Hematopoietic multipotent progenitor cell treated with erythropoietin and hydrocortisone succinate and interleukin-3 and kit ligand, for 15 days (in vitro differentiated cells): ENCODE data around the gene UNG.
"Not testable (repeated sequence)": the region's sequence is repeated elsewhere in the genome, so short reads cannot be mapped to it uniquely, and the experiment has no call there.

Source experiments
- DNase-seq: peaks from one replicate; pipeline ENCODE4 v3.0.0-alpha.2; 2015; ENCODE audit warnings: low spot score

The UNG gene

DNA sequence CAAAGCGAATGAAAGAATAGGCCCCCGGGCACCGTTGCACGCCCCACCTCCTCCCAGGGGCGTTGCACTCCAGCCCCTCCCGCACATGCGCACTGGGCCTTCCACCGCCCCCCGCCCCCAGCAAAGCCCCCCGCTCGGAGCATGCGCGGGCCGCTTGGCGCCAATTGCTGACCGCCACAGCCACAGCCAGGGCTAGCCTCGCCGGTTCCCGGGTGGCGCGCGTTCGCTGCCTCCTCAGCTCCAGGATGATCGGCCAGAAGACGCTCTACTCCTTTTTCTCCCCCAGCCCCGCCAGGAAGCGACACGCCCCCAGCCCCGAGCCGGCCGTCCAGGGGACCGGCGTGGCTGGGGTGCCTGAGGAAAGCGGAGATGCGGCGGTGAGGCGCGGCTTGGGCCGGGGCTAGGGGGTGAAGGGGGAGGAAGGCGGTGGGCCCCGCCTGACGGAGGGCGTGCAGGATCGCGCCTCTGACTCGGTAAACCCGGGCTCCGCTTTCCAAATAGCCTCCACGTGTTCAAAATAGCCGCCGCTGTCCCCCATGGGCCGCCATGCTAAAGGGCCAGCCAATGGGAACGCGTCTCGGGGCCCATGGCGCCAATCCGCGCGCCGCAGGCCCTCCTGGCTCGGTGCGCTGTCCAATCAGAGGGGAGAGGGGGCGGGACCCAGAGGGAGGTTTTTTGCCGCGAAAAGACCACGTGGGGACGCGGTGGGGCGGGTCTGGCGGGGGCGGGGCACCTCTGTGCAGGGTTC, at the start of gene UNG:
Gene UNG, plus strand, starts transcription at position 163 of the 748 bp plus-strand sequence. Its CDS starts 83 bp downstream, at position 246.
- DNase-seq: peak; percentile 94

DNA sequence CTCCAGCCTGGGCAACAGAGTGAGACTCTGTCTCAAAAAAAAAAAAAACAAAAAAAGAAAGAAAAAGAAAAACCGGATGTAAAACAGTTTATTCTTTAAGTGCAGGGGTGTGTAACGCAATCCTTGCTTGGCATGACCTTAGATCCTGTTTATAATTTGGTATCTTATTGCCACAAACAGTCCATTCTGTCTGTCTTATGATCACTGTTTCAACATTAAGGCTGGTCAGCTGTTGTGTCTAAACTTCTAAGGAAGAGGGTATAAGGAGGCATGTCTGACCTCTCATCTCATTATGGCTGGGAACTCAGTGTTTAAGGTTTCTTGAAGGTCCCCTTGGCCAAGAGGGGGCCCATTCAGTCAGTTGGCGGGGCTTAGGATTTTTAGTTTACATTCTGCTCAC, 48.7 kb upstream of the UNG start:
- not testable (repeated sequence) for DNase-seq

DNA sequence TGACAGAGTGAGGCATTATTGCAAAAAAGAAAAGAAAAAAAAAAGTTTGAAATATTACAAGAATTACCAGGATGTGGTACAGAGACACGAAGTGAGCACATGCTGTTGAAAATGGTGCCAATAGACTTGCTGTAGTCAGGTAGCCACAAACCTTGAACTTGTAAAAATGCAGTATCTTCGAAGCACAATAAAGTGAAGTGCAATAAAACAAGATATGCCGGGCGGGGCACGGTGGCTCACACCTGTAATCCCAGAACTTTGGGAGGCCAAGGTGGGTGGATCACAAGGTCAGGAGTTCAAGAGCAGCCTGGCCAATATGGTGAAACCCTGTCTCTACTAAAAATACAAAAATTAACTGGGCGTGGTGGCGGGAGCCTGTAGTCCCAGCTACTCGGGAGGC, 47.6 kb upstream of the UNG start:
- DNase-seq: not testable (repeated sequence)

DNA sequence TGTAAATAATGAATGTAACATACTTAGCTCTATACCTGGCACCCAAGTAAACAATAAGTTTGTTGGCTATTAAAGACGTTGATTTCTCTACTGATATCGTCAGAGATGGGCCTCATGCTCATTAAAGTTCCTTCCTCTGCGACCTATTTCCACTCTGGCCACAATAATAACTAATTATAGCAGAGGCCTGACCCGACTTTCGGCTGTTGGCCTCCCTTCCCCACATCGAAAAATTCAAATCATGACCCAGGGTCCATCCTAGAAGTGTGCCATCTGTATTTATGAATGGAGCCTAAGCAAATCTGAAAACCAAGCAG, 45.3 kb upstream of the UNG start:
- no peak for DNase-seq

DNA sequence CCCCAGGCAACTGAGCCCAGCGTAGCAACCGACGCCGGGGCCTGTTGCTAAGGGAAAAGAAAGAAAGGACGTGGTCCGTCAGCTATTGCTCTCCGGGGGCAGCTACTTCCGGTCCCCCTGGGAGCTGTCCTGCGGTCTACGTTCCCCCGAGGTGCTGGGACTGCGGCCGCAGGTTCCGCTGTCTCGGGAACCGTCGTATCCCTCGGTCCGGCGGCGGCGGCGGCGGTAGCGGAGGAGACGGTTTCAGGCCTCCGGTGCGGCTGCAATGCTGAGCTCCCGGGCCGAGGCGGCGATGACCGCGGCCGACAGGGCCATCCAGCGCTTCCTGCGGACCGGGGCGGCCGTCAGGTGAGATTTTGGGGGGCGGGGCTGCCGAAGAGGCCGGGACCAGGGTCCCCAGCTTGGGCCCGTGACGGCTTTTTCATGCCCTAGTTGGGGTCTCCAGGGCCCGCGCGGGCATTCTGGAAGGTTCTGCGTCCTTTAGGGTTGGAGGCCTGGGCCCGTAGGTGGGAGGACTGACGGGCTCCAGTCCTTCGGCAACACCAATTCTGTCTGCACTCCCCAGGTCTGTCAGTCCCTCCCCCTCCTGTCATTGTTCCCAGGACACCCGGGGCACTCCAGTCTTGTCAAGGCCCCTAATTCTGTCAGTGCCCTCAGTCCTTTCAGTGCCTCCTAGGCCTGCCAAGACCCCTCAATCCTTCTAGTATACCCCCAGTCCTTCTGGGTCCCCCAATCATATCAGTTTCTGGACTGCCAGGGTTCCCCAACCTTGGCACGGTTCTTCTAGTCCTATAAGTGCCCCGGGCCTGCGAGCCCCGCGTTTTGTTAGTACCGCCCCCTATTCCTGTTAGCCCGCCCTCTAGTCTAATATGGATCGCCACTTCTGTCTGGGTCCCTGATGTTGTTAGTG, 44.7 kb upstream of the UNG start, which contains the start of gene USP30:
Gene USP30, plus strand, starts transcription at position 163 of the 910 bp plus-strand sequence. Its CDS starts 103 bp downstream, at position 266.
- peak; percentile 88 for DNase-seq

DNA sequence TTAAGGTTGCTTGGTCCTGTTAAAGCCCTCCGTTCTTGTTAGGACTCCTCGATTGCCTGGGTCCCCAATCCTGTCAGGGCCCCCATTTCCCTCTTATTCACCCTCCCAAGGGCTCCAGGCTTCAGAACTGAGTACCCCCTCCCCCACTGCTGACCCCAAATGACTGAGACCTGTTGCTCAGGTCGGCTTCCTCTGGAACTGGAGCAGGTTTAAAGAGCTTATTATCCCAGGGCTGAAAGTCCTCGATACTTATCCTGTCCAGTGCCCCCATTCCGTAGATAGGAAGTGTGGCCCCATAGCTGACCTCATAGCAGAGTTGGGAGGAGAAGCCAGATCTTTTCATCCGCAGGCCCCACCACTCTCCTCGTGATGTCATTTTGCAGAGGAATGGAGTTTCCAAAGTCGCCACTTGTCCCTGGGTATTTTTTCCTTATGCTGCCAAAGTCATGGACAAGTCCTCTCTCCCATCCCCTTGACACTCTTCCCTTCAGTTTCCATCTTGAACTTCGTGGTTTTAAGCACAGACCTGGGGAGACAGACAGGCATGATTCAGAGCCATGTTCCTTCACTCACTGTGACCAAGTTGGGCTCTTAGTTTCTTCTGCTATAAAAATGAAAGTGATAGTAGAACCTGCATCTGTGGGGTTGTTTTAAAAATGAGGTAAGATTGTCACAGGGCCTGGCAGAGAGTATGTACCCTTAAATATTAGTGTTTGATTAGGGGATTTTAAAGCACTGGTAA, 43.8 kb upstream of the UNG start:
- DNase-seq: peak; percentile 34

DNA sequence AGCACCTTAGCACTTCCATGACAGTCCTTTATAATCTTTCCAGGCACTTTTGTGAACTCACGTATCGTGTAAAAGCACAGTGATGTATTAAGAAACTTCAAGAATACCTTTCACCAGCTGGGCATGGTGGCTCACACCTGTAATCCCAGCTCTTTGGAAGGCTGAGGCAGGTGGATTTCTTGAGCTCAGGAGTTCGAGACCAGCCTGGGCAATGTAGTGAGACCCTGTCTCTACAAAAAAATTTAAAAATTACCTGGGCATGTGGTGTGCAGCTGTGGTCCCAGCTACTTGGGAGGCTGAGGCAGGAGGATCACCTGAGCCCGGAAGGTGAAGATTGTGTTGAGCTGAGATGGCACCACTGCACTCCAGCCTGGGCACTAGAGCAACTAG, 43.3 kb upstream of the UNG start:
- DNase-seq: not testable (repeated sequence)

DNA sequence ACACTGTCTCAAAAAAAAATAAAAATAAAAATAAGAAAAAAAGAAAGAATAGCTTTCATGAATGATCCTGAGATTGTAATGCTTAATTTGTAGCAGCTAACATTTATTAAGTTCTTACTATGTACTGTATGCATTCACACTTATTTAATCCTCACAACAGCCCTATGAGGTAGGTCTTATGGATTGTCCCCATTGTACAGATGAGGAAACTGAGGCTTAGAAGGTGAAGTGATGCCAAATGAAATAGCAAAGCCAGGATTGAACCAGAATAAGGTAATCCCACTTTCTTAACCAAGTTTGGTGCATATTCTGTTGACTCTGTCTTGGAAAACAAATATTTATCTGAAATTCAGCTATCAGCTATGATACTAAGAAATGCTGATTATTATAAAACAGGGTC, 42.9 kb upstream of the UNG start:
- no peak for DNase-seq

DNA sequence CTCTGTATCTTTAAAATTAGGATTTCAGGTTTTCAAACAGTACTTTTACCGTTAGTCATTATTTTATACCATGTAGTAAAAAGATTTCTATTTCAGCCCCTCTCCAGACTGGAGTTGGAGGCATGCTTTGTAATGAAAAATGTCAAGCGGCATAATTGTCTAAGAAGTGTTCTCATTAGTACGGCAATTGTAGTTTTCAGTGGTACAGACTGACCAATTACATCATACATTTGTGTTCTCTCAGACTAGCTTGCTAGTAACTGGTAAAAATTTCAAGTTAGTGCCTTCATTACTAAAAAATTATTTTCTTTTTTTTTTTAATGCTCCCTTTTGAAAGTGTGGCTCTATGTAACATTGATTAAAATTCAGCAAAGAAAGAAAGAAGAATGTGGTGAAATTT, 40.5 kb upstream of the UNG start:
- DNase-seq: no peak

DNA sequence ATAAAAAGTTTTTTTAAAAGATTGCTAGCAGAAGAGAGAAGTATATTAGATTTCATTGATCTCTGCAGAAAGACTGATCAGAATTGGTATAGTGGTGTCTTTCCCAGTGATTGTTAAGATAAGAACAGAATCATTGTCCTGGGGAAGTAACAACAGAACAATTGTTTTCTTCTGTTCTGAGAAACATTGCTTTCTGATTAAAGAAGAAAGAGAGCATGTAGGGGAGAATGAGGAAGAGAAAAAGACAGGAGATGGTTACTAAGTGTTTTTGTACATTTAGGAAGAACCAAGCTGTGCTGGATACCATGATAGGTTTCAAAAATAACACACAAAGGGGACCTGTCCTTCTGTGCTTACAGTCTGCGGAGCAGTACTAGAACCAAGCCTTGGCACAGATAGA, 40.0 kb upstream of the UNG start:
- no peak for DNase-seq

DNA sequence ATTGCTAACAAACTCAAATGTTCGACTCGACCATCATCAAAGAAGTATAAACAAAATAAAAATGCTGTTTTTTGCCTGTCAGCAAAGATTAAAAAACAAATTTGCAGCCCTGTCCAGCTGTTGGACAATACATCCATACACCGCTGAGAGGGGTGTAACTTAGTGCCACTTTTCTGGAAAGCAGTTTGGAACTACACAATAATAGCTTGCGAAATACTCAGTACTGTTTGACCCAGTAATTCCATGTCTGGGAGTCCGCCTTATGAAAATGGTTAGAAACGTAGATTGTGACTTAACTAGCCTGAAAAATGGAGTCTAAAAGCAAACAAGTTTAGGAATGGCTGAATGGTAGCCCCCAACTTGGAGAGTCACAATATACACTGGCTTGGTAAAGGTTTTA, 38.6 kb upstream of the UNG start:
- no peak for DNase-seq

DNA sequence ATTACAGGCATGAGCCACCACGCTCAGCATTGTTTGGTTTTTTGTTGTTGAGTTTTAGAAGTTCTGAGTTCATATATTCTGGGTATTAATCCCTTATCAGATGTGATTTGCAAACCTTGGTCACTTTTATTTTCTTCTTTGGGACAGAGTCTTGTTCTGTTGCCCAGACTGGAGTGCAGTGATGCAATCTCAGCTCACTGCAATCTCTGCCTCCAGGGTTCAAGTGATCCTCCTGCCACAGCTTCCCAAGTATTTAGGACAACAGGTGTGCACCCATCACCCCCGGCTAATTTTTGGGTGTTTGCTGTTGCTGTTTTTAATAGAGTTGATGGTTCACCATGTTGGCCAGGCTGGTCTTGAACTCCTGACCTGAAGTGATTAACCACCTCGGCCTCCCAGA, 33.3 kb upstream of the UNG start:
- DNase-seq: no peak

DNA sequence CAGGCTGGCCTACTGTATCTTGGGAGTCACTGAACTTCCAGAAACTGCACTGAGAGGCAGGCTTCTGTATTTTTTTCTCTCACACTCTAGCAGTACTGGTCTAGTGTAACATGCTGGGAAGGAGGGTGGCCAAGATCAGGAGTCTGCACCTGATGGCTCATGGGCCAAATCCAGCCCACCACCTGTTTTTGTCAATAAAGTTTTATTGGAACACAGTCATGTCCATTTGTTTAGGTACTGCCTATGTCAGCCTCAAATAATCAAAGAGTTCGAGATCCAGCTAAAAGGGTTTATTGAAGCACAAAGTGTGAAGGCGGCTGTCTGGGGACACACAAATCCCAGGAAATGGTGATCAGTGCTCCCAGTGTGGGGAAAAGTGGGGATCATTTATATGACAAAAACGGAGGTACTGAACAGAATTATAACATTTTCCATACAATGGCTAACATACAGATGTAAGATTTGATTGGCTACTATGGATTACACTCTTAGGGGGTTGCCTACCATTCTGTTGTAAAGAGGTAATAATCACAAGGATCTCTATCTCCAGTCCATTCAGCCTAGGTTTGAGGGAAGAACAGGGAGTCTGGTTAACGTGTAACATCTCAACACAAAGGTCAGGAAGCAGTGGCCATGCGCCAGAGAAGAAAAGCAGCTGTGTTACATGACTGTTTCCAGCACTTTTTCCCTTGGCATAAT, 32.1 kb upstream of the UNG start:
- no peak for DNase-seq

DNA sequence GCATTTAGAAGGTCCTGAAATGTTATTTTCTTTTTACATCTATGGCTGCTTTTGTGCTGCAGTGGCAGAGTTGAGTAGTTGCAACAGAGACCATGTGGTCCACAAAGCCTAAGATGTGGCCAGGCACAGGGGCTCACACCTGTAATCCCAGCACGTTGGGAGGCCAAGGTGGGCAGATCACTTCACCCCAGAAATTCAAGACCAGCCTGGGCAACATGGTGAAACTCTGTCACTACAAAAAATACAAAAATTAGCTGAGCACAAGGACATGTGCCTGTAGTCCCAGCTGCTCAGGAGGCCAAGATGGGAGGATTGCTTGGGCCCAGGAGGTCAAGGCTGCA, 31.6 kb upstream of the UNG start:
- no peak for DNase-seq

DNA sequence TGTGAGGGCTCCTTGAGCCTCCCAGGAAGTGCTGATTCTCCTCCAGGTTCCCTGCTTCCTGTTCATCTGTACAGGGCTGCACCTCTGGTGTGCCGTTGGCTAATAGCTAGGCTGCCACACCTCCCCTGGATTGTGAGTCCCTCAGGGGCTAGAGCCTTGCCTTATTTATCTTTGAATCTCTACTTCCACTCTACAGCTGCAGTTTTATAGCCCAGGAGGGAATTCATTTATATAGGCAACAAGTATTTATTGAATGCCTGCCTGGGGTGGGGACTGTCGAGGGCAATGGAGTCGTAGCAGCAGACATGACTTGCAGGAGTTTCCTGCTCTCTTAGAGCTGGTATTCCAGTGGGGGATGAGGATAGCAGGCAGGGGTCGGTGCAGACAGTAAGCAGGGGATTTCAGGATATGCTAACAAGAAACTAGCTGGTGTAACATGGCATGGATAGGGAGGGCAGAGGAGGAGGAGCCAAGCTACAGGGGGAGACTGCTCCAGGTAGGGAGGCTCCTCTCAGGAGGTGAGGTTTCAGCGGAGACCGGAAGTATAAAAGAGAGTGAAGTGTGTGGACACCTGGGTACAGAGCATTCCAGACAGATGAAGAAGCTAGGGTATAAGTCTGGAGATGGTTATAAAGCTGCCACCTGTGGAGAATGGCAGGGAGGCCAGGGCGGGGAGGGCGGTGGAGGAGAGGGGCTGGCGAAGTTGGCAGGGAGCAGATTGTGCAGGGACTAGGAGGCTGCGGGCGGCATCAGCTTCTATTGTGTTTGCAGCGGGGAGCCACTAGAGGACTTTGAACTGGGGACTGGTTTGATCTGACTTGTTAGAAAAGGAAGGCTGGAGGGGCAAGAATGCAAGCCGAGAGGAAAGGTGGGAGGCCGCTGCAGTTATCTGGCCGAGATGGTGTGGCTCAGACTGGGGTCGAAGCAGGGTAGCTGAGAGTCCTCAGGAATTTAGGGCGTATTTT, 27.8 kb upstream of the UNG start:
- no peak for DNase-seq

DNA sequence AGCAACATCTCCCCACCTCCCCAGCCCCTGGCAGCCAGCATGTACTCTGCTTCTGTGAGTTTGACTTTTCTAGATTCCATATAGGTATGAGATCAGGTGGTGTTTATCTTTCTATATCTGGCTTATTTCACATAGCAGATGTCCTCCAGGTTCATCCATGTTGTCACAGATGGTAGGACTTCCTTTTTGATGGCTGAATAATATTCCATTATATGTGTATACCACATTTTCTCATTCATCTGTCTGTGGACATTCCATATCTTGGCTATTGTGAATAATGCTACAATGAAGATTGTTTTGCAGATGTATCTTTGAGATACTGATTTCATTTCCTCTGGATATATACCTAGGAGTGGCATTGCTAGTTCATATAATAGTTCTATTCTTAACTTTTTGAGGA, 22.5 kb upstream of the UNG start:
- no peak for DNase-seq

DNA sequence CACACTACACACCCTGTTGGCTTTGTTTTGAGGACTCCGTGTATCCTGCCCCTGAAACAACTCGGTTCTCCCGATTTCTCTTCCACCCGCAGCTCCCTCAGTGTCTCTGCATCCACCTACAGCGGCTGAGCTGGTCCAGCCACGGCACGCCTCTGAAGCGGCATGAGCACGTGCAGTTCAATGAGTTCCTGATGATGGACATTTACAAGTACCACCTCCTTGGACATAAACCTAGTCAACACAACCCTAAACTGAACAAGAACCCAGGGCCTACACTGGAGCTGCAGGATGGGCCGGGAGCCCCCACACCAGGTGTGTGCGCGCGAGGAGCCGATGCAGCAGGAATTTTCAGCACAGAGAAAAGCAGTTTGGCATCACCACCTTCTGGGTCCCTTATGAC, 14.6 kb upstream of the UNG start:
- DNase-seq: no peak

DNA sequence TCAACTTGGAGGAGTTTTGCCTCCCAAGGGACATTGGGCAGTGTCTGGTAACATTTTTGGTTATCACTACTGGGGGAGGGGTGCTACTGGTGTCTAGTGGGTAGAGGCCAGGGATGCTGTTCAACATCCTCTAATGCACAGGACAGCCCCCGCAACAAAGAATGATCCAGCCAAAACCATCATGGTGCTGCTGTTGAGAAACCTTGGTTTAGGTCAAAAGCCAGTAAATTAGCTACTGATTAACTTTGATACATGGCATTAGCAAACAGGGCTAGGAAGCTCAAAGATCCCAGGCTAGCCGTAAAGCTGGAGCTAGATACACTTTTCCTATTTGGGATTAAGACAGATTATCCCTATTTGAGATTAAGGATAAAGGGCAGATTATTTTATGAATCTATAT, 13.0 kb upstream of the UNG start:
- no peak for DNase-seq

DNA sequence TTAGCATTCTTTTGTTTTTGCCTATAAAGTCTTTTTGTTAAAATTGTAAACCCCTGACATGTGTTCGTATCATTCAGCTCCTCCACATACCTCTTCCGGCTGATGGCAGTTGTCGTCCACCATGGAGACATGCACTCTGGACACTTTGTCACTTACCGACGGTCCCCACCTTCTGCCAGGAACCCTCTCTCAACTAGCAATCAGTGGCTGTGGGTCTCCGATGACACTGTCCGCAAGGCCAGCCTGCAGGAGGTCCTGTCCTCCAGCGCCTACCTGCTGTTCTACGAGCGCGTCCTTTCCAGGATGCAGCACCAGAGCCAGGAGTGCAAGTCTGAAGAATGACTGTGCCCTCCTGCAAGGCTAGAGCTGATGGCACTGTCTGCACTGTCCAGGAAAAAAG, 11.8 kb upstream of the UNG start:
- no peak for DNase-seq

DNA sequence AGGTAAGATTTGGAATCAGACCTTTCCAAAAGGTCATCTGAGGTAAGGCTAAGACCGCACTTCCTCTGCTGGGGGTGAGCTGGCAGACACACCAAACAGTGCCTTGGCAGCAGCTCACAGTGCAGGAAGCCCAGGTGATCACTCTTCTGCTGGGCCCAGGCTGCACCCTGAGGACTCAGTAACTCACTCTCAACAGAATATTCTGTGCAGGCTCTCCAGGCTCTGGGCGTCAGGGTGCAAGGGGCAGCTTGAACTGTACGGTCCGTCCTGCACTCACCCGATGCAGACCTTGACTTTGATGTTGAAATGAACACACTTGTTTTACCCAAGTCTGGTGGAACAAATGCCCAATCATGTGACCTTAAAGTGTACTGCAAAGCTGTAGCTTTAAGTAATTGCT, 10.1 kb upstream of the UNG start:
- no peak for DNase-seq

DNA sequence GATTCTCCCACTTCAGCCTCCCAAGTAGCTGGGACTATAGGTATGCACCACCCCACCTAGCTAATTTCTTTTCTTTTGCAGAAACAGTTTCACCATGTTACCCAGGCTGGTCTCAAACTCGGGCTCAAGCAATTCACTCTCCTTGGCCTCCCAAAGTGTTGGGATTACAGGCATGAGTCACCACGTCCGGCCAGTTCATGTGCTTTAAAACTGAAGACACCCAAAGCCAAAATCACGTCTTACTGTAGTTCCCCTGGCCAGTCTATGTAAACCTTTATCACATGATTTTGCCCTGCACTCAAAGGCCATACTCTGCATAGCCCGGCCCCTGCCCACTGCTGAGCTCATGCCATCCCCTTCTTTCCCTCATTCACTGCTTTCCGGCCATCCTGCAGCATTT, 8.6 kb upstream of the UNG start:
- no peak for DNase-seq
